Uterus (tissue), 4 donors: ENCODE measurements around the gene FRMPD4. TPM values are rescaled to one million over a fixed set of nuclear protein-coding genes. Genes with fewer than 3 reads are reported as not detected.

ENCODE experiments used
- DNase-seq, 2 donors: peaks; one replicate each; pipeline ENCODE4 v3.0.0-alpha.2; 2019 to 2020
- H3K27ac ChIP-seq, 2 donors: fragments of 200-600 bp; sonication (generic); 1 replicate in 1 of 2; 2 replicates in 1 of 2; pipeline ENCODE4 v1.5.1; 2016 to 2018
- H3K27me3 ChIP-seq, 2 donors: fragments of 200-600 bp; sonication (generic); one replicate each; pipeline ENCODE4 v1.5.1; 2018 to 2019; ENCODE audit warnings: control low read depth in 1 of 2
- H3K36me3 ChIP-seq, 2 donors: fragments of 200-600 bp; sonication (generic); one replicate each; pipeline ENCODE4 v1.5.1; 2019; ENCODE audit warnings: control low read depth in 1 of 2
- H3K4me1 ChIP-seq, 2 donors: fragments of 200-600 bp; sonication (generic); one replicate each; pipeline ENCODE4 v1.5.1; 2018 to 2019; ENCODE audit warnings: control low read depth in 1 of 2
- H3K4me3 ChIP-seq, 2 donors: fragments of 200-600 bp; sonication (generic); 1 replicate in 1 of 2; 2 replicates in 1 of 2; pipeline ENCODE4 v1.5.1; 2018 to 2019; ENCODE audit warnings: mild to moderate bottlenecking in 1 of 2
- H3K9me3 ChIP-seq, 2 donors: fragments of 200-600 bp; sonication (generic); one replicate each; pipeline ENCODE4 v1.5.1; 2019; ENCODE audit warnings: control low read depth in 1 of 2
- CTCF ChIP-seq, 4 experiments: fragments of 200-600 bp in 2 of 4; fragments of 450-650 bp in 2 of 4; sonication (generic) in 2 of 4; IDR thresholded peaks; one replicate each; pipeline ENCODE4 v1.5.1; 2016 to 2019; ENCODE audit warnings: antibody characterized with exemption in 4 of 4, mild to moderate bottlenecking in 2 of 4, moderate library complexity in 1 of 4
- POLR2A ChIP-seq, 2 donors: fragments of 450-650 bp; IDR thresholded peaks; one replicate each; pipeline ENCODE4 v1.6.1; 2016; ENCODE audit warnings: antibody characterized with exemption in 2 of 2, mild to moderate bottlenecking in 1 of 2, moderate library complexity in 1 of 2
- intact Hi-C: fragments of 100-400 bp; cut with DNase I; formaldehyde crosslinking; loops from one replicate; pipeline ENCODE4 v1.15.1; 2023; ENCODE audit warnings: low total_unique reads
- total RNA-seq, 4 donors: library from RNA; depleted of rRNA in 3 of 4; stranded (reverse); fragments of >200 nt in 3 of 4; gene quantifications; one replicate each; pipeline versions ENCODE4 v1.1.0 to v1.2.4, GENCODE V29; 2014 to 2023
- donor health status: DM: yes; HTN: yes; CAD: no.

Gene FRMPD4
- total RNA-seq, 4 donors from 2014 or later: 0.06 to 0.41 TPM; not detected in 2

- H3K27ac ChIP-seq: no peak overlapping the region
- H3K4me3 ChIP-seq: no peak overlapping the region
- H3K4me1 ChIP-seq: no peaks in the 10 kb centered on the region
- no peaks in the 10 kb centered on the region for H3K36me3 ChIP-seq
- no peaks in the 10 kb centered on the region for H3K27me3 ChIP-seq
- intact Hi-C loops: no loop called here
- no peaks in the 10 kb centered on the region for H3K9me3 ChIP-seq
- no peak for DNase-seq
- TF ChIP-seq CTCF (IDR thresholded peaks at IDR 0.05): no peak
- TF ChIP-seq POLR2A (IDR thresholded peaks at IDR 0.05): no peak
Measured at GRCh38 chrX:12439416-12439815, 301.1 kb downstream of the FRMPD4 start.

GRCh38 chrX:12440246-12440645 is 302.0 kb downstream of the FRMPD4 start:
- Histone ChIP-seq H3K27ac (no peak overlapping the region), H3K4me1 (no peaks in the 10 kb centered on the region), H3K4me3 (no peak overlapping the region), H3K36me3 (no peaks in the 10 kb centered on the region), H3K27me3 (no peaks in the 10 kb centered on the region), H3K9me3 (no peaks in the 10 kb centered on the region)
- intact Hi-C loops: no loop called here
- no peak for TF ChIP-seq CTCF (IDR thresholded peaks at IDR 0.05)
- no peak for TF ChIP-seq POLR2A (IDR thresholded peaks at IDR 0.05)
- no peak for DNase-seq

- no peaks in the 10 kb centered on the region for H3K27me3 ChIP-seq
- TF ChIP-seq CTCF (IDR thresholded peaks at IDR 0.05) (no peak), POLR2A (IDR thresholded peaks at IDR 0.05) (no peak)
- H3K4me1 ChIP-seq: no peaks in the 10 kb centered on the region
- no peak overlapping the region for H3K4me3 ChIP-seq
- H3K36me3 ChIP-seq: no peaks in the 10 kb centered on the region
- intact Hi-C loops: no loop called here
- no peak for DNase-seq
- no peak overlapping the region for H3K27ac ChIP-seq
- no peaks in the 10 kb centered on the region for H3K9me3 ChIP-seq
Measured at GRCh38 chrX:12441381-12442128, 303.3 kb downstream of the FRMPD4 start.

- Histone ChIP-seq H3K4me1 (no peaks in the 10 kb centered on the region), H3K9me3 (no peaks in the 10 kb centered on the region), H3K27me3 (no peaks in the 10 kb centered on the region), H3K36me3 (no peaks in the 10 kb centered on the region), H3K27ac (no peak overlapping the region), H3K4me3 (no peak overlapping the region)
- intact Hi-C loops: no loop called here
- TF ChIP-seq CTCF (IDR thresholded peaks at IDR 0.05) (no peak), POLR2A (IDR thresholded peaks at IDR 0.05) (no peak)
- DNase-seq: no peak
Measured at GRCh38 chrX:12443534-12444098, 305.3 kb downstream of the FRMPD4 start.

GRCh38 chrX:12446342-12447075 is 308.2 kb downstream of the FRMPD4 start:
- no peaks in the 10 kb centered on the region for H3K27me3 ChIP-seq
- no peaks in the 10 kb centered on the region for H3K36me3 ChIP-seq
- no peaks in the 10 kb centered on the region for H3K4me1 ChIP-seq
- intact Hi-C loops: no loop called here
- DNase-seq: no peak
- no peak for TF ChIP-seq POLR2A (IDR thresholded peaks at IDR 0.05)
- TF ChIP-seq CTCF (IDR thresholded peaks at IDR 0.05): no peak
- H3K9me3 ChIP-seq: no peaks in the 10 kb centered on the region
- H3K27ac ChIP-seq: no peak overlapping the region
- H3K4me3 ChIP-seq: no peak overlapping the region
